GM23338 (cell line): ENCODE data around the gene GJA4. TPM values are rescaled to one million over a fixed set of nuclear protein-coding genes. Genes with fewer than 3 reads are reported as not detected.

Experiments used
- ATAC-seq: fragments of 200-7000 bp; cut with Tn5 transposase; 3 replicates; pipeline ENCODE4 v1.9.1; 2020
- DNase-seq: peaks from one replicate; pipeline ENCODE4 v3.0.0-alpha.2; 2015; ENCODE audit warnings: low spot score
- H2AFZ ChIP-seq: fragments of 200-600 bp; sonication (generic); 2 replicates; pipeline ENCODE4 v1.8.0; 2016; ENCODE audit warnings: antibody characterized with exemption, mild to moderate bottlenecking, moderate library complexity
- H3F3A ChIP-seq: fragments of 200-600 bp; sonication (generic); replicated peaks from 2 replicates; pipeline ENCODE4 v1.8.0; 2017; ENCODE audit warnings: antibody characterized with exemption, mixed run types, low read depth
- H3K27ac ChIP-seq: fragments of 200-600 bp; sonication (generic); 2 replicates; pipeline ENCODE4 v1.6.1; 2016; ENCODE audit warnings: low read depth
- H3K27me3 ChIP-seq: fragments of 200-600 bp; sonication (generic); 2 replicates; pipeline ENCODE4 v1.8.0; 2016; ENCODE audit warnings: mild to moderate bottlenecking, mixed run types, moderate library complexity; ENCODE audit not compliant: insufficient read depth
- H3K36me3 ChIP-seq: fragments of 200-600 bp; sonication (generic); 2 replicates; pipeline ENCODE4 v1.8.0; 2016; ENCODE audit warnings: mild to moderate bottlenecking; ENCODE audit not compliant: insufficient read depth
- H3K4me1 ChIP-seq: fragments of 200-600 bp; sonication (generic); 2 replicates; pipeline ENCODE4 v1.8.0; 2016; ENCODE audit warnings: mild to moderate bottlenecking, moderate library complexity; ENCODE audit not compliant: insufficient read depth
- H3K4me2 ChIP-seq: fragments of 200-600 bp; sonication (generic); 2 replicates; pipeline ENCODE4 v1.7.1; 2017; ENCODE audit warnings: mixed run types
- H3K4me3 ChIP-seq: fragments of 200-600 bp; sonication (generic); 2 replicates; pipeline ENCODE4 v1.6.1; 2016; ENCODE audit warnings: mixed run types
- H3K79me2 ChIP-seq: fragments of 200-600 bp; sonication (generic); replicated peaks from 2 replicates; pipeline ENCODE4 v1.8.0; 2017; ENCODE audit warnings: mild to moderate bottlenecking; ENCODE audit not compliant: insufficient read depth
- H3K9me2 ChIP-seq: fragments of 200-600 bp; sonication (generic); 2 replicates; pipeline ENCODE4 v1.8.0; 2017; ENCODE audit not compliant: insufficient read depth
- H4K20me1 ChIP-seq: fragments of 200-600 bp; sonication (generic); replicated peaks from 2 replicates; pipeline ENCODE4 v1.8.0; 2017; ENCODE audit warnings: mild to moderate bottlenecking; ENCODE audit not compliant: insufficient read depth
- H3K27ac Mint-ChIP-seq: 2 replicates; pipeline ENCODE4 v1.8.0; 2020; ENCODE audit warnings: inconsistent platforms, mild to moderate bottlenecking, moderate library complexity, mixed read lengths
- H3K27me3 Mint-ChIP-seq: 3 replicates; pipeline ENCODE4 v1.8.0; 2022; ENCODE audit warnings: low read depth, mild to moderate bottlenecking, moderate library complexity, mixed read lengths, inconsistent platforms; ENCODE audit not compliant: insufficient read depth, poor library complexity
- H3K36me3 Mint-ChIP-seq: 3 replicates; pipeline ENCODE4 v1.8.0; 2021; ENCODE audit warnings: low read depth, mild to moderate bottlenecking, inconsistent platforms, moderate library complexity, mixed read lengths
- H3K4me1 Mint-ChIP-seq: 3 replicates; pipeline ENCODE4 v1.8.0; 2020; ENCODE audit warnings: mild to moderate bottlenecking, inconsistent platforms, mixed read lengths
- H3K4me3 Mint-ChIP-seq: 3 replicates; pipeline ENCODE4 v1.8.0; 2021; ENCODE audit warnings: moderate library complexity, mild to moderate bottlenecking, inconsistent platforms, mixed read lengths
- H3K9me3 Mint-ChIP-seq: 3 replicates; pipeline ENCODE4 v1.8.0; 2020; ENCODE audit warnings: moderate library complexity, mild to moderate bottlenecking, inconsistent platforms, mixed read lengths
- CREB1 ChIP-seq: fragments of 250-450 bp; sonication (Bioruptor Pico); IDR thresholded peaks from 2 replicates; pipeline ENCODE4 v1.5.0; 2020; ENCODE audit warnings: low read depth, mild to moderate bottlenecking, moderate library complexity
- EZH2 ChIP-seq: fragments of 200-600 bp; sonication (generic); IDR thresholded peaks from one replicate; pipeline ENCODE4 v1.8.0; 2017; ENCODE audit warnings: antibody characterized with exemption, mild to moderate bottlenecking, low read depth; ENCODE audit not compliant: unreplicated experiment
- EZH2phosphoT487 ChIP-seq: fragments of 200-600 bp; sonication (generic); IDR thresholded peaks from one replicate; pipeline ENCODE4 v1.8.1; 2018; ENCODE audit warnings: antibody characterized with exemption; ENCODE audit not compliant: unreplicated experiment
- NANOG ChIP-seq: IDR thresholded peaks from 2 replicates; pipeline ENCODE4 v1.6.1; 2016; ENCODE audit warnings: antibody characterized with exemption, borderline replicate concordance
- POLR2AphosphoS5 ChIP-seq: IDR thresholded peaks from 2 replicates; pipeline ENCODE4 v1.6.1; 2016; ENCODE audit warnings: antibody characterized with exemption, low read depth
- STAT1 ChIP-seq: IDR thresholded peaks from one replicate; pipeline ENCODE4 v1.6.1; 2016; ENCODE audit warnings: antibody characterized with exemption; ENCODE audit not compliant: unreplicated experiment
- ZNF114 ChIP-seq: fragments of 250-450 bp; sonication (Bioruptor Pico); IDR thresholded peaks from 2 replicates; pipeline ENCODE4 v1.5.0; 2020; ENCODE audit warnings: mild to moderate bottlenecking, moderate library complexity
- ZNF331 ChIP-seq: fragments of 250-450 bp; sonication (Bioruptor Pico); IDR thresholded peaks from 2 replicates; pipeline ENCODE4 v1.5.0; 2020; ENCODE audit warnings: low read depth, mild to moderate bottlenecking, moderate library complexity
- polyA plus RNA-seq: library from polyadenylated mRNA; unstranded; fragments of >200 nt; fragmentation: Nextera tagmentation; extraction: Ambion mirVana; gene quantifications from 2 replicates; pipeline ENCODE4 v1.2.1, GENCODE V29; 2016
- total RNA-seq: library from RNA; depleted of rRNA; stranded (reverse); fragments of >200 nt; shearing (Covaris generic); gene quantifications from 2 replicates; pipeline ENCODE4 v1.2.3, GENCODE V29; 2014
- TF ChIP-seq, protein P1 (sequence below): IDR thresholded peaks from one replicate; pipeline ENCODE4 v1.6.1; 2018; ENCODE audit warnings: antibody characterized with exemption; ENCODE audit not compliant: unreplicated experiment
- TF ChIP-seq, protein P2 (sequence below): IDR thresholded peaks from 2 replicates; pipeline ENCODE4 v1.6.1; 2016; ENCODE audit warnings: antibody characterized with exemption
- TF ChIP-seq, protein P3 (sequence below), 2 experiments: fragments of 200-600 bp in 1 of 2; sonication (generic) in 1 of 2; conservative IDR thresholded peaks; 2 replicates each; pipeline versions ENCODE4 v1.5.1 to v1.6.1; 2016 to 2017; ENCODE audit warnings: antibody characterized with exemption in 2 of 2, low read depth in 2 of 2, mild to moderate bottlenecking in 2 of 2, moderate library complexity in 1 of 2

Gene GJA4
- total and polyA plus RNA-seq, 2 experiments from 2014 or later: 0.95 to 2.2 TPM

DNA sequence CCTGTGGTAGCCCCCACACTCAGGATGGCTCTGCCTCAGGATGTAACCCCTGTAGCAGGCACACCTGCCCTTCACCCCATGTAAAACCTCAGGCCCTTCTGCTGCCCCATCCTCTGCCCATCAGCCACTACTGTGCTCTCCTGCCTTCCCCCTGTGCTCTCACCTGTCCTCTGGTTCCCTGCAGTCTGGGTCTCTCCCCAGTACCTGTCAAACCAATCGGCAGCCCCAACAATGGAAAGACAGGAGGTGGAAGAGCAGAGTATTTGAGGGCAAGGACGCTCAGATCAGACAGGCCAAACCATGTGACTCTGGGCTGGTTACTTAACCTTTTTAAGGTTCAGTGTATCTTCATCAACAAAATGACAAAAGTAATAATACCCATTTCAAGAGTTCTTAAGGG, 35.8 kb downstream of the GJA4 start:
- Mint-ChIP-seq H3K4me3 (no peak overlapping the region), H3K36me3 (no peaks in the 10 kb centered on the region), H3K27me3 (peaks cover 3% of the 10 kb centered on the region), H3K9me3 (no peaks in the 10 kb centered on the region), H3K27ac (no peak overlapping the region), H3K4me1 (no peaks in the 10 kb centered on the region)
- Histone ChIP-seq H3K27ac (no peak overlapping the region), H3K4me3 (no peak overlapping the region), H3K4me1 (no peaks in the 10 kb centered on the region), H3K36me3 (no peaks in the 10 kb centered on the region), H3K79me2 (no peaks in the 10 kb centered on the region), H2AFZ (no peak overlapping the region), H3F3A (no peaks in the 10 kb centered on the region), H3K9me2 (no peaks in the 10 kb centered on the region), H3K4me2 (no peak overlapping the region), H4K20me1 (no peaks in the 10 kb centered on the region), H3K27me3 (no peaks in the 10 kb centered on the region)
- no peak for ATAC-seq
- no peak for TF ChIP-seq NANOG
- TF ChIP-seq, protein P1, sequence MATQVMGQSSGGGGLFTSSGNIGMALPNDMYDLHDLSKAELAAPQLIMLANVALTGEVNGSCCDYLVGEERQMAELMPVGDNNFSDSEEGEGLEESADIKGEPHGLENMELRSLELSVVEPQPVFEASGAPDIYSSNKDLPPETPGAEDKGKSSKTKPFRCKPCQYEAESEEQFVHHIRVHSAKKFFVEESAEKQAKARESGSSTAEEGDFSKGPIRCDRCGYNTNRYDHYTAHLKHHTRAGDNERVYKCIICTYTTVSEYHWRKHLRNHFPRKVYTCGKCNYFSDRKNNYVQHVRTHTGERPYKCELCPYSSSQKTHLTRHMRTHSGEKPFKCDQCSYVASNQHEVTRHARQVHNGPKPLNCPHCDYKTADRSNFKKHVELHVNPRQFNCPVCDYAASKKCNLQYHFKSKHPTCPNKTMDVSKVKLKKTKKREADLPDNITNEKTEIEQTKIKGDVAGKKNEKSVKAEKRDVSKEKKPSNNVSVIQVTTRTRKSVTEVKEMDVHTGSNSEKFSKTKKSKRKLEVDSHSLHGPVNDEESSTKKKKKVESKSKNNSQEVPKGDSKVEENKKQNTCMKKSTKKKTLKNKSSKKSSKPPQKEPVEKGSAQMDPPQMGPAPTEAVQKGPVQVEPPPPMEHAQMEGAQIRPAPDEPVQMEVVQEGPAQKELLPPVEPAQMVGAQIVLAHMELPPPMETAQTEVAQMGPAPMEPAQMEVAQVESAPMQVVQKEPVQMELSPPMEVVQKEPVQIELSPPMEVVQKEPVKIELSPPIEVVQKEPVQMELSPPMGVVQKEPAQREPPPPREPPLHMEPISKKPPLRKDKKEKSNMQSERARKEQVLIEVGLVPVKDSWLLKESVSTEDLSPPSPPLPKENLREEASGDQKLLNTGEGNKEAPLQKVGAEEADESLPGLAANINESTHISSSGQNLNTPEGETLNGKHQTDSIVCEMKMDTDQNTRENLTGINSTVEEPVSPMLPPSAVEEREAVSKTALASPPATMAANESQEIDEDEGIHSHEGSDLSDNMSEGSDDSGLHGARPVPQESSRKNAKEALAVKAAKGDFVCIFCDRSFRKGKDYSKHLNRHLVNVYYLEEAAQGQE: no peak
- TF ChIP-seq, protein P2, sequence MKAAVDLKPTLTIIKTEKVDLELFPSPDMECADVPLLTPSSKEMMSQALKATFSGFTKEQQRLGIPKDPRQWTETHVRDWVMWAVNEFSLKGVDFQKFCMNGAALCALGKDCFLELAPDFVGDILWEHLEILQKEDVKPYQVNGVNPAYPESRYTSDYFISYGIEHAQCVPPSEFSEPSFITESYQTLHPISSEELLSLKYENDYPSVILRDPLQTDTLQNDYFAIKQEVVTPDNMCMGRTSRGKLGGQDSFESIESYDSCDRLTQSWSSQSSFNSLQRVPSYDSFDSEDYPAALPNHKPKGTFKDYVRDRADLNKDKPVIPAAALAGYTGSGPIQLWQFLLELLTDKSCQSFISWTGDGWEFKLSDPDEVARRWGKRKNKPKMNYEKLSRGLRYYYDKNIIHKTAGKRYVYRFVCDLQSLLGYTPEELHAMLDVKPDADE: no peak
- no peak for TF ChIP-seq EZH2
- TF ChIP-seq, protein P3, sequence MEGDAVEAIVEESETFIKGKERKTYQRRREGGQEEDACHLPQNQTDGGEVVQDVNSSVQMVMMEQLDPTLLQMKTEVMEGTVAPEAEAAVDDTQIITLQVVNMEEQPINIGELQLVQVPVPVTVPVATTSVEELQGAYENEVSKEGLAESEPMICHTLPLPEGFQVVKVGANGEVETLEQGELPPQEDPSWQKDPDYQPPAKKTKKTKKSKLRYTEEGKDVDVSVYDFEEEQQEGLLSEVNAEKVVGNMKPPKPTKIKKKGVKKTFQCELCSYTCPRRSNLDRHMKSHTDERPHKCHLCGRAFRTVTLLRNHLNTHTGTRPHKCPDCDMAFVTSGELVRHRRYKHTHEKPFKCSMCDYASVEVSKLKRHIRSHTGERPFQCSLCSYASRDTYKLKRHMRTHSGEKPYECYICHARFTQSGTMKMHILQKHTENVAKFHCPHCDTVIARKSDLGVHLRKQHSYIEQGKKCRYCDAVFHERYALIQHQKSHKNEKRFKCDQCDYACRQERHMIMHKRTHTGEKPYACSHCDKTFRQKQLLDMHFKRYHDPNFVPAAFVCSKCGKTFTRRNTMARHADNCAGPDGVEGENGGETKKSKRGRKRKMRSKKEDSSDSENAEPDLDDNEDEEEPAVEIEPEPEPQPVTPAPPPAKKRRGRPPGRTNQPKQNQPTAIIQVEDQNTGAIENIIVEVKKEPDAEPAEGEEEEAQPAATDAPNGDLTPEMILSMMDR (conservative IDR thresholded peaks at IDR 0.05; ENCODE audit: low read depth in 2 of 2): no peak
- no peak for TF ChIP-seq CREB1 (CRISPR knock-in tag)
- TF ChIP-seq EZH2phosphoT487: no peak
- DNase-seq: no peak

DNA sequence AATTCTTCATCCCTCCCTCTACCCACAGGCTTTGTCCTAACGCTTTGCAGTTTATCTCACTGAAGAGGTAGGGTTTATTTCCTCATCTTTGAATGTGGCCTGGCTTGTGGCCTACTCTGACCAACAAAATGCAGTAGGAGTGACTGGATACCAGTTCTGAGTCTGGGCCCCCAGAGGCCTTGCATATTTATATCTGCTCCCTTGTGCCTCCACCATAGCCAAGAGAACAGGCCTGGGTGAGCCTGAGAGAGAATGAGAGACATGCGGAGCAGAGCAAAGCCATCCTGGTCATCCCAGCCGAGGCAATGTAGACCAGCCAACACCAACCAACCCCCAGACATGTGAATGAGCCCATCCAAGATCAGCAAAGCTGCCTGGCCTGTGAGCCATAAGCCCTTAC, 36.5 kb downstream of the GJA4 start:
- Histone ChIP-seq H2AFZ (no peak overlapping the region), H3K4me2 (no peak overlapping the region), H3K27me3 (no peaks in the 10 kb centered on the region), H4K20me1 (no peaks in the 10 kb centered on the region), H3K36me3 (no peaks in the 10 kb centered on the region), H3K9me2 (no peaks in the 10 kb centered on the region), H3K4me1 (no peaks in the 10 kb centered on the region), H3K4me3 (no peak overlapping the region), H3K79me2 (no peaks in the 10 kb centered on the region), H3K27ac (no peak overlapping the region), H3F3A (no peaks in the 10 kb centered on the region)
- Mint-ChIP-seq H3K4me1 (no peaks in the 10 kb centered on the region), H3K27ac (no peak overlapping the region), H3K36me3 (no peaks in the 10 kb centered on the region), H3K4me3 (no peak overlapping the region), H3K27me3 (peaks cover 3% of the 10 kb centered on the region), H3K9me3 (no peaks in the 10 kb centered on the region)
- DNase-seq (no peak), ATAC-seq (no peak)
- TF ChIP-seq ZNF331 (no peak), EZH2 (no peak), STAT1 (no peak), NANOG (no peak), POLR2AphosphoS5 (no peak), EZH2phosphoT487 (no peak), ZNF114 (CRISPR knock-in tag) (no peak)
- TF ChIP-seq, protein P2: no peak
- TF ChIP-seq, protein P3 (conservative IDR thresholded peaks at IDR 0.05; ENCODE audit: low read depth in 2 of 2): no peak
